OCI-LY7 (cell line): ENCODE data around the gene SLC15A5. TPM values are rescaled to one million over a fixed set of nuclear protein-coding genes. Genes with fewer than 3 reads are reported as not detected.

ENCODE experiments used
- BruUV-seq: library from RNA; stranded (reverse); fragments of 400-500 nt; replicated peaks from 2 replicates; lab custom pipeline; 2021; lab: Mats Ljungman, UMichigan
- CTCF ChIA-PET: fragments of 300-600 bp; sonication (Branson Sonifier 250); formaldehyde crosslinking; loops from one replicate; lab custom pipeline; 2022; ENCODE audit warnings: antibody characterized with exemption; ENCODE audit not compliant: unreplicated experiment; lab: Charles Lee
- POLR2A ChIA-PET: fragments of 300-600 bp; sonication (Branson Sonifier 250); formaldehyde crosslinking; loops from one replicate; lab custom pipeline; 2022; ENCODE audit warnings: antibody characterized with exemption; lab: Charles Lee
- DNase-seq: peaks from one replicate; pipeline ENCODE4 v3.0.0-alpha.2; 2015; ENCODE audit warnings: low spot score
- H2AFZ ChIP-seq: fragments of 200-600 bp; sonication (generic), shearing (Covaris generic); 2 replicates; pipeline ENCODE4 v1.6.1; 2014; ENCODE audit warnings: mild to moderate bottlenecking, antibody characterized with exemption, low read length, moderate library complexity
- H3K27ac ChIP-seq: fragments of 200-600 bp; sonication (generic); 2 replicates; pipeline ENCODE4 v1.5.1; 2014; ENCODE audit warnings: mixed run types, low read depth, mild to moderate bottlenecking, moderate library complexity, low read length, inconsistent platforms; ENCODE audit not compliant: poor library complexity, severe bottlenecking
- H3K36me3 ChIP-seq: fragments of 200-600 bp; sonication (generic); 2 replicates; pipeline ENCODE4 v1.6.1; 2014; ENCODE audit warnings: mild to moderate bottlenecking, antibody characterized with exemption, low read length, moderate library complexity, mixed read lengths; ENCODE audit not compliant: insufficient read depth
- H3K4me1 ChIP-seq: fragments of 200-600 bp; sonication (generic); 2 replicates; pipeline ENCODE4 v1.5.1; 2014; ENCODE audit warnings: mild to moderate bottlenecking, low read length; ENCODE audit not compliant: insufficient read depth, poor library complexity, severe bottlenecking
- H3K4me2 ChIP-seq: fragments of 200-600 bp; sonication (generic); 2 replicates; pipeline ENCODE4 v1.6.1; 2014; ENCODE audit warnings: mild to moderate bottlenecking, low read length
- H3K4me3 ChIP-seq: fragments of 200-600 bp; sonication (generic); 2 replicates; pipeline ENCODE4 v1.5.1; 2014; ENCODE audit warnings: mild to moderate bottlenecking, low read depth, low read length; ENCODE audit not compliant: poor library complexity, severe bottlenecking
- H3K79me2 ChIP-seq: fragments of 200-600 bp; sonication (generic); 2 replicates; pipeline ENCODE4 v1.6.1; 2016; ENCODE audit warnings: low read depth, mild to moderate bottlenecking, low read length, moderate library complexity, mixed read lengths; ENCODE audit not compliant: insufficient read depth
- H3K9me2 ChIP-seq: fragments of 200-600 bp; sonication (generic); 2 replicates; pipeline ENCODE4 v1.6.1; 2016; ENCODE audit warnings: mild to moderate bottlenecking, low read length, mixed read lengths; ENCODE audit not compliant: insufficient read depth
- H3K9me3 ChIP-seq: fragments of 200-600 bp; sonication (generic); 2 replicates; pipeline ENCODE4 v1.6.1; 2014; ENCODE audit warnings: mild to moderate bottlenecking, mixed run types, low read length, mixed read lengths
- H4K20me1 ChIP-seq: fragments of 200-600 bp; sonication (generic); 2 replicates; pipeline ENCODE4 v1.6.1; 2014; ENCODE audit warnings: mild to moderate bottlenecking, antibody characterized with exemption, low read length, moderate library complexity, mixed read lengths; ENCODE audit not compliant: insufficient read depth
- CTCF ChIP-seq: fragments of 200-600 bp; sonication (generic); conservative IDR thresholded peaks from 2 replicates; pipeline ENCODE4 v1.5.1; 2014; ENCODE audit warnings: mild to moderate bottlenecking, antibody characterized with exemption, low read length, moderate library complexity, mixed read lengths
- EZH2phosphoT487 ChIP-seq: fragments of 200-600 bp; sonication (generic); IDR thresholded peaks from 2 replicates; pipeline ENCODE4 v1.6.1; 2018; ENCODE audit warnings: low read depth, borderline replicate concordance, mild to moderate bottlenecking, mixed run types, antibody characterized with exemption, low read length, moderate library complexity, mixed read lengths
- intact Hi-C: fragments of 100-400 bp; cut with micrococcal nuclease; formaldehyde crosslinking; loops from one replicate; pipeline ENCODE4 v1.10.0; 2022; ENCODE audit not compliant: unreplicated experiment
- total RNA-seq, 2 experiments: library from RNA; depleted of rRNA in 1 of 2; stranded (reverse); fragments of >200 nt in 1 of 2; shearing (Covaris generic) in 1 of 2; gene quantifications; 2 replicates each; pipeline ENCODE4 v1.2.3, GENCODE V29; 2014 to 2022

Gene SLC15A5
- total RNA-seq, 2 experiments from 2014 or later: not detected

- BruUV-seq: no TSS peak
- Histone ChIP-seq H3K27ac (no peak overlapping the region), H3K9me3 (no peaks in the 10 kb centered on the region), H3K4me1 (no peaks in the 10 kb centered on the region), H4K20me1 (no peaks in the 10 kb centered on the region), H2AFZ (no peak overlapping the region), H3K4me2 (no peak overlapping the region), H3K9me2 (no peaks in the 10 kb centered on the region), H3K4me3 (no peak overlapping the region), H3K36me3 (no peaks in the 10 kb centered on the region), H3K79me2 (no peaks in the 10 kb centered on the region)
- intact Hi-C loops: no loop called here
- CTCF ChIA-PET: no interaction called here
- DNase-seq: no peak
- POLR2A ChIA-PET: no interaction called here
- TF ChIP-seq EZH2phosphoT487: no peak
- TF ChIP-seq CTCF: no peak
Observed at GRCh38 chr12:16300736-16301135, 23.3 kb upstream of the SLC15A5 start.

DNA sequence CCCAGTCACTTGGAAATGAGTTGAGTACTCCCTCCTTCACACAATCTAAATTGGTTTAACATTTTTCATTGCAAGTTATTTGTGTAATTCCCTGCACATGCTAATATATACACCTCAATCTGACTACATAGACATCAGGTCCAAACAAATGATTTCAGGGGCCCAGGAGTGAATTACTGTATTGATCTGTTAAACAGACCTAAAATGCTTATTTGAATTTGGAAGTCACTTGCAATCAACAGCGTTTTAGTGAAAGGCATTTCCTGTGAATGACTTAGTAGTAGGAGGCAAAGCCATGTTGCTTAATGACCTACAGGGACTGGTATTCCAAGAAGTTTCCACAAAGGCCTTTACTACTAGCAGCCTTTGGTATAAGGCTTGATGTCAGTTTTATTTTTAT is 22.6 kb upstream of the SLC15A5 start:
- ChIA-PET POLR2A (no interaction called here), CTCF (no interaction called here)
- no TSS peak for BruUV-seq
- Histone ChIP-seq H3K36me3 (no peaks in the 10 kb centered on the region), H2AFZ (no peak overlapping the region), H3K4me3 (no peak overlapping the region), H3K9me3 (no peaks in the 10 kb centered on the region), H3K4me1 (no peaks in the 10 kb centered on the region), H3K79me2 (no peaks in the 10 kb centered on the region), H3K9me2 (no peaks in the 10 kb centered on the region), H4K20me1 (no peaks in the 10 kb centered on the region), H3K4me2 (no peak overlapping the region), H3K27ac (no peak overlapping the region)
- intact Hi-C loops: no loop called here
- no peak for DNase-seq
- TF ChIP-seq EZH2phosphoT487 (no peak), CTCF (no peak)

GRCh38 chr12:16299403-16299802 is 21.9 kb upstream of the SLC15A5 start:
- Histone ChIP-seq H3K9me2 (no peaks in the 10 kb centered on the region), H4K20me1 (no peaks in the 10 kb centered on the region), H2AFZ (no peak overlapping the region), H3K27ac (no peak overlapping the region), H3K4me3 (no peak overlapping the region), H3K36me3 (no peaks in the 10 kb centered on the region), H3K9me3 (no peaks in the 10 kb centered on the region), H3K79me2 (no peaks in the 10 kb centered on the region), H3K4me1 (no peaks in the 10 kb centered on the region), H3K4me2 (no peak overlapping the region)
- ChIA-PET POLR2A (no interaction called here), CTCF (no interaction called here)
- no peak for DNase-seq
- intact Hi-C loops: no loop called here
- no peak for TF ChIP-seq EZH2phosphoT487
- no peak for TF ChIP-seq CTCF
- no TSS peak for BruUV-seq
